Kidney epithelial cell (primary cell): ENCODE results near the gene APOBEC3F. TPM values are rescaled to one million over a fixed set of nuclear protein-coding genes. Genes with fewer than 3 reads are reported as not detected.
A peak's percentile ranks its signal among the peaks of the same experiment; 100 is the strongest.
"Not testable (repeated sequence)": the region's sequence is repeated elsewhere in the genome, so short reads cannot be mapped to it uniquely, and the experiment has no call there.

Experiments used
- DNase-seq: peaks from one replicate; pipeline ENCODE4 v3.0.0-alpha.2; 2010; ENCODE audit warnings: low read depth
- H3K27me3 ChIP-seq: 2 replicates; pipeline ENCODE4 v1.6.0; 2011; ENCODE audit warnings: low read length; ENCODE audit not compliant: control insufficient read depth, insufficient read depth
- H3K36me3 ChIP-seq: 2 replicates; pipeline ENCODE4 v1.5.1; 2011; ENCODE audit warnings: low read length; ENCODE audit not compliant: control insufficient read depth, insufficient read depth
- H3K4me3 ChIP-seq: 2 replicates; pipeline ENCODE4 v1.5.1; 2011; ENCODE audit warnings: low read depth, mild to moderate bottlenecking, control low read depth, low read length
- CTCF ChIP-seq: IDR thresholded peaks from 2 replicates; pipeline ENCODE4 v1.5.1; 2011; ENCODE audit warnings: mild to moderate bottlenecking, moderate library complexity, low read length, control low read depth, inconsistent platforms; ENCODE audit not compliant: insufficient read depth, poor library complexity, severe bottlenecking
- total RNA-seq: library from RNA; depleted of rRNA; stranded (reverse); fragments of >200 nt; gene quantifications from 2 replicates; pipeline ENCODE4 v1.2.3, GENCODE V29; 2015

APOBEC3F gene
- total RNA-seq, 1 donor from 2014 or later, result 7.5 TPM

GRCh38 chr22:39010946-39011345, 29.7 kb upstream of the APOBEC3F start:
- no peak overlapping the region for H3K4me3 ChIP-seq
- TF ChIP-seq CTCF, result no peak
- no peaks in the 10 kb centered on the region for H3K36me3 ChIP-seq
- DNase-seq, result no peak
- no peaks in the 10 kb centered on the region for H3K27me3 ChIP-seq

- Histone ChIP-seq H3K4me3 (no peak overlapping the region), H3K27me3 (no peaks in the 10 kb centered on the region), H3K36me3 (no peaks in the 10 kb centered on the region)
- peak; percentile 5 for DNase-seq
- TF ChIP-seq CTCF, result no peak
Measured at GRCh38 chr22:39012533-39013511, 27.8 kb upstream of the APOBEC3F start.

GRCh38 chr22:39013561-39013941, 27.1 kb upstream of the APOBEC3F start:
- not testable (repeated sequence) for H3K27me3 ChIP-seq, DNase-seq, H3K36me3 ChIP-seq, H3K4me3 ChIP-seq

GRCh38 chr22:39013942-39014722, 26.5 kb upstream of the APOBEC3F start, which contains the start of gene APOBEC3C:
Gene APOBEC3C (plus strand): TSS chr22:39014257. CDS start chr22:39014363, 106 bp downstream.
- peak; percentile 13 for TF ChIP-seq CTCF

GRCh38 chr22:39014723-39015121, 25.9 kb upstream of the APOBEC3F start:
- not testable (repeated sequence) for H3K27me3 ChIP-seq, DNase-seq

More at GRCh38 chr22:39013942-39014722, 26.5 kb upstream of the APOBEC3F start, which contains the start of gene APOBEC3C:
- no peaks in the 10 kb centered on the region for H3K27me3 ChIP-seq
- H3K36me3 ChIP-seq, result no peaks in the 10 kb centered on the region
- peak within 1 kb of the TSS; percentile 57 for H3K4me3 ChIP-seq
- DNase-seq, result peak; percentile 66

GRCh38 chr22:39016592-39016991, 24.1 kb upstream of the APOBEC3F start:
- Histone ChIP-seq H3K27me3 (no peaks in the 10 kb centered on the region), H3K4me3 (no peak overlapping the region), H3K36me3 (no peaks in the 10 kb centered on the region)
- no peak for DNase-seq
- TF ChIP-seq CTCF, result no peak

More at GRCh38 chr22:39014723-39015121, 25.9 kb upstream of the APOBEC3F start:
- not testable (repeated sequence) for H3K36me3 ChIP-seq
- peak overlapping the region; percentile 57 for H3K4me3 ChIP-seq
